Measurements from ENCODE around the gene ALKBH3.

DNA sequence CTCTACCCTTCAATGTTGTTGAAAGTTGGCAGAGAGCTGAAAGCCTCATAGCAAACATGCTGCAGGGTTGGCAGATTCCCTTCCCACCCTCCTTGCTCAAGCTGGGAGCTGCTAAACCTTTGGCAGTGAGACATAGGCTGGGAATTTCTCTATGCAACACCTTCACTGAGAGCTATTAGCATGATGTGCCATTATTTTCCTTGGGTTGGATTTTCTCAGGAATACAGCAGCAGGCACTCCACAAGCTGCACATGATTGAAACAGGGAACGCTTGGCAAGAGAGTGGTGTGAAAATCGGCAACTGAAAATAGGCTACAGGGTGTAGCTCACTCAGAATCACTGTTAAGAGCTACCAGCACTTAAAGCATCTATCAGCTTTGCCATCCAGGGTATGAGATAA, 9.6 kb upstream of the ALKBH3 start:
- TF ChIP-seq, protein P1, sequence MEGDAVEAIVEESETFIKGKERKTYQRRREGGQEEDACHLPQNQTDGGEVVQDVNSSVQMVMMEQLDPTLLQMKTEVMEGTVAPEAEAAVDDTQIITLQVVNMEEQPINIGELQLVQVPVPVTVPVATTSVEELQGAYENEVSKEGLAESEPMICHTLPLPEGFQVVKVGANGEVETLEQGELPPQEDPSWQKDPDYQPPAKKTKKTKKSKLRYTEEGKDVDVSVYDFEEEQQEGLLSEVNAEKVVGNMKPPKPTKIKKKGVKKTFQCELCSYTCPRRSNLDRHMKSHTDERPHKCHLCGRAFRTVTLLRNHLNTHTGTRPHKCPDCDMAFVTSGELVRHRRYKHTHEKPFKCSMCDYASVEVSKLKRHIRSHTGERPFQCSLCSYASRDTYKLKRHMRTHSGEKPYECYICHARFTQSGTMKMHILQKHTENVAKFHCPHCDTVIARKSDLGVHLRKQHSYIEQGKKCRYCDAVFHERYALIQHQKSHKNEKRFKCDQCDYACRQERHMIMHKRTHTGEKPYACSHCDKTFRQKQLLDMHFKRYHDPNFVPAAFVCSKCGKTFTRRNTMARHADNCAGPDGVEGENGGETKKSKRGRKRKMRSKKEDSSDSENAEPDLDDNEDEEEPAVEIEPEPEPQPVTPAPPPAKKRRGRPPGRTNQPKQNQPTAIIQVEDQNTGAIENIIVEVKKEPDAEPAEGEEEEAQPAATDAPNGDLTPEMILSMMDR (IDR thresholded peaks at IDR 0.05), result no peak
- TF ChIP-seq POLR2A (IDR thresholded peaks at IDR 0.05), result no peak

All from testis (tissue), 2 donors.